Motor neuron (in vitro differentiated cells): ENCODE measurements around the gene CNTN1. TPM values are rescaled to one million over a fixed set of nuclear protein-coding genes. Genes with fewer than 3 reads are reported as not detected.
A peak's percentile ranks its signal among the peaks of the same experiment; 100 is the strongest.

Source experiments
- ATAC-seq, 8 experiments: fragments of 200-7000 bp; cut with Tn5 transposase; replicated peaks in 6 of 8; 2 replicates each; pipeline ENCODE4 v1.8.0; 2021; ENCODE audit warnings: mild to moderate bottlenecking in 8 of 8, moderate library complexity in 8 of 8
- H3K27ac ChIP-seq, 2 donors: fragments of 250-450 bp; sonication (Bioruptor Pico); 2 replicates each; pipeline ENCODE4 v1.9.0; 2021; ENCODE audit warnings: antibody characterized with exemption in 2 of 2, mild to moderate bottlenecking in 2 of 2, moderate library complexity in 1 of 2
- H3K4me1 ChIP-seq, 2 donors: fragments of 250-450 bp; sonication (Bioruptor Pico); replicated peaks in 1 of 2; 2 replicates each; pipeline ENCODE4 v1.6.1; 2021; ENCODE audit warnings: antibody characterized with exemption in 2 of 2, mild to moderate bottlenecking in 2 of 2, moderate library complexity in 1 of 2
- H3K4me3 ChIP-seq, 5 donors: fragments of 250-450 bp; sonication (Bioruptor Pico); 2 replicates each; pipeline ENCODE4 v1.9.0; 2021; ENCODE audit warnings: antibody characterized with exemption in 5 of 5, mild to moderate bottlenecking in 5 of 5, moderate library complexity in 4 of 5
- WGBS, 10 experiments: fragments of 450-650 bp; shearing (Covaris generic); methylation state at CpG; one replicate each; pipeline ENCODE4 v1.0.0; 2022; 5-methylcytosine and 5-hydroxymethylcytosine counted together
- in situ Hi-C, 9 experiments: fragments of 400-800 bp; cut with MboI; loops; one replicate each; pipeline ENCODE4 v1.15.0; 2021; ENCODE audit warnings: low sequenced_read_pairs in 9 of 9, low pct_unique_long_range_greater_than_20kb in 2 of 9; ENCODE audit not compliant: unreplicated experiment in 9 of 9
- total RNA-seq, 8 experiments: library from RNA; unstranded; fragments of 300-600 nt; gene quantifications; 2 replicates each; pipeline versions ENCODE4 v1.2.3 to v1.2.4, GENCODE V29; 2022

Gene CNTN1
- total RNA-seq, 8 experiments from 2014 or later: 0.05 to 163 (median 31.3) TPM

- H3K27ac ChIP-seq: no peak overlapping the region
- no peak for ATAC-seq
- 0 to 100% (median 100%) methylated on average over 1 of the region's 1 CpG; no CpG with 5 or more reads in 5 of the 10 experiments for WGBS, 10 experiments
- no peaks in the 10 kb centered on the region for H3K4me1 ChIP-seq
- in situ Hi-C loops: no loop called here
- H3K4me3 ChIP-seq: no peak overlapping the region
These were observed 57.6 kb downstream of the CNTN1 start for GRCh38 chr12:40749863-40750262.

- WGBS, 10 experiments: 0 to 100% (median 9%) methylated on average over 1 to 2 of the region's 2 CpGs; no CpG with 5 or more reads in 2 of the 10 experiments
- Histone ChIP-seq H3K27ac (no peak overlapping the region), H3K4me1 (no peaks in the 10 kb centered on the region), H3K4me3 (no peak overlapping the region)
- in situ Hi-C loops: no loop called here
- peak in 2 of 8 experiments; percentile 29 to 34 for ATAC-seq
These were observed 59.8 kb downstream of the CNTN1 start for GRCh38 chr12:40752011-40752410.

GRCh38 chr12:40760821-40761220, 68.6 kb downstream of the CNTN1 start:
- Histone ChIP-seq H3K27ac (no peak overlapping the region), H3K4me3 (no peak overlapping the region), H3K4me1 (no peaks in the 10 kb centered on the region)
- ATAC-seq: no peak
- in situ Hi-C loops: no loop called here

GRCh38 chr12:40762072-40762471, 69.8 kb downstream of the CNTN1 start:
- no peak overlapping the region for H3K27ac ChIP-seq
- no peak for ATAC-seq
- H3K4me3 ChIP-seq: no peak overlapping the region
- no peaks in the 10 kb centered on the region for H3K4me1 ChIP-seq
- 0 to 89% (median 42%) methylated on average over 1 of the region's 1 CpG; no CpG with 5 or more reads in 2 of the 10 experiments for WGBS, 10 experiments
- in situ Hi-C loops: no loop called here

GRCh38 chr12:40768125-40768864, 76.1 kb downstream of the CNTN1 start:
- WGBS, 10 experiments: 2 to 84% (median 68%) methylated on average over 1 to 8 of the region's 8 CpGs
- ATAC-seq: no peak
- Histone ChIP-seq H3K27ac (no peak overlapping the region), H3K4me1 (no peaks in the 10 kb centered on the region), H3K4me3 (no peak overlapping the region)
- in situ Hi-C loops: no loop called here

- H3K4me3 ChIP-seq: no peak overlapping the region
- H3K4me1 ChIP-seq: no peaks in the 10 kb centered on the region
- WGBS, 10 experiments: 0 to 100% (median 0%) methylated on average over 1 to 2 of the region's 2 CpGs
- no peak for ATAC-seq
- no peak overlapping the region for H3K27ac ChIP-seq
- in situ Hi-C loops: no loop called here
These were observed 77.6 kb downstream of the CNTN1 start for GRCh38 chr12:40769846-40770245.

- 11 to 97% (median 46%) methylated on average over 1 to 2 of the region's 2 CpGs for WGBS, 10 experiments
- ATAC-seq: no peak
- Histone ChIP-seq H3K4me1 (no peaks in the 10 kb centered on the region), H3K27ac (no peak overlapping the region), H3K4me3 (no peak overlapping the region)
- in situ Hi-C loops: no loop called here
These were observed 78.5 kb downstream of the CNTN1 start for GRCh38 chr12:40770781-40771180.

- WGBS, 10 experiments: 7 to 89% (median 57%) methylated on average over 1 to 2 of the region's 2 CpGs; no CpG with 5 or more reads in 1 of the 10 experiments
- Histone ChIP-seq H3K4me1 (no peaks in the 10 kb centered on the region), H3K27ac (no peak overlapping the region), H3K4me3 (no peak overlapping the region)
- no peak for ATAC-seq
- in situ Hi-C loops: no loop called here
These were observed 83.4 kb downstream of the CNTN1 start for GRCh38 chr12:40775661-40776060.

GRCh38 chr12:40784102-40784501, 91.9 kb downstream of the CNTN1 start:
- Histone ChIP-seq H3K4me3 (no peak overlapping the region), H3K27ac (no peak overlapping the region), H3K4me1 (no peaks in the 10 kb centered on the region)
- WGBS, 10 experiments: 0 to 100% (median 80%) methylated on average over 1 to 2 of the region's 2 CpGs; no CpG with 5 or more reads in 1 of the 10 experiments
- in situ Hi-C loops: no loop called here
- ATAC-seq: no peak

- WGBS, 10 experiments: 0 to 77% (median 33%) methylated on average over 2 to 3 of the region's 3 CpGs; no CpG with 5 or more reads in 2 of the 10 experiments
- Histone ChIP-seq H3K4me1 (peaks cover 0 to 2% of the 10 kb centered on the region in 2 donors), H3K4me3 (no peak overlapping the region), H3K27ac (no peak overlapping the region)
- in situ Hi-C loops: no loop called here
- ATAC-seq: no peak
These were observed 96.0 kb downstream of the CNTN1 start for GRCh38 chr12:40788276-40788675.

GRCh38 chr12:40792792-40793386, 100.7 kb downstream of the CNTN1 start:
- Histone ChIP-seq H3K27ac (no peak overlapping the region), H3K4me1 (peaks cover 0 to 5% of the 10 kb centered on the region in 2 donors), H3K4me3 (no peak overlapping the region)
- in situ Hi-C loops: no loop called here
- 0 to 44% (median 25%) methylated on average over 1 to 5 of the region's 5 CpGs for WGBS, 10 experiments
- no peak for ATAC-seq

GRCh38 chr12:40793471-40793870, 101.2 kb downstream of the CNTN1 start:
- 44 to 100% (median 86%) methylated on average over 1 of the region's 1 CpG; no CpG with 5 or more reads in 3 of the 10 experiments for WGBS, 10 experiments
- no peak overlapping the region for H3K4me3 ChIP-seq
- no peak overlapping the region for H3K27ac ChIP-seq
- ATAC-seq: no peak
- in situ Hi-C loops: no loop called here
- H3K4me1 ChIP-seq: peaks cover 0 to 5% of the 10 kb centered on the region in 2 donors

- no peak for ATAC-seq
- Histone ChIP-seq H3K4me3 (no peak overlapping the region), H3K4me1 (peaks cover 0 to 5% of the 10 kb centered on the region in 2 donors), H3K27ac (no peak overlapping the region)
- in situ Hi-C loops: no loop called here
These were observed 101.8 kb downstream of the CNTN1 start for GRCh38 chr12:40794087-40794486.

GRCh38 chr12:40801082-40801481, 108.8 kb downstream of the CNTN1 start:
- ATAC-seq: no peak
- in situ Hi-C loops: loop anchor here in 1 of 9 experiments (25.0 kb wide), 1 partner anchor 111 kb away; no protein-coding TSS in a partner anchor
- 52 to 100% (median 90%) methylated on average over 1 to 2 of the region's 2 CpGs; no CpG with 5 or more reads in 2 of the 10 experiments for WGBS, 10 experiments
- H3K4me1 ChIP-seq: peaks cover 0 to 5% of the 10 kb centered on the region in 2 donors
- no peak overlapping the region for H3K27ac ChIP-seq
- no peak overlapping the region for H3K4me3 ChIP-seq
